ENCODE data around the gene AGFG2.
A peak's percentile ranks its signal among the peaks of the same experiment; 100 is the strongest.
"Not testable (repeated sequence)": the region's sequence is repeated elsewhere in the genome, so short reads cannot be mapped to it uniquely, and the experiment has no call there.

AGFG2 gene

DNA sequence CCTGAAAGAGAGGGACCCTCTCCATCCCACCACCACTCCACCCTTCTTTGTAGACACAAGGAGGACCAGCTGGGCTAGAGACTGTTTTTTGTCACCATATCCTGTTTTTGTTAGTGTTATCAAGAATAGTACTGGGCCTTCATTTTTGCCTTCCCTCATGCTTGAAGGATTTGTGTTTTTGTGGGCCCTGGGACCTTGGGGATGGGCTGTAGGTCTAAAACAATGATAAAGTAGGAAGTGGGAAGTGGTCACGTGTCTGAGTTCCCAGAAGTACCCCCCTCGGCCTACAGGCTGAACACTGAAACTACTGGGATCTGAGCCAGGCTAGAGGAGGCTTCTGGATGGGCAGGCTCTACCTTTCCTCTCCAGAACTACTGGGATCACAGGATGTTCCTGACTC lies 8.9 kb downstream of the AGFG2 start:
- peak in 4 of 51 donors; percentile 8 to 24 (median 16) for DNase-seq

- not testable (repeated sequence) for DNase-seq
These were observed 9.4 kb downstream of the AGFG2 start for GRCh38 chr7:100548446-100548845.

GRCh38 chr7:100552532-100552931 lies 13.5 kb downstream of the AGFG2 start:
- DNase-seq = no peak

GRCh38 chr7:100553032-100553431 lies 14.0 kb downstream of the AGFG2 start:
- no peak for DNase-seq

- no peak for DNase-seq
These were observed 16.7 kb downstream of the AGFG2 start for GRCh38 chr7:100555701-100556100.

DNA sequence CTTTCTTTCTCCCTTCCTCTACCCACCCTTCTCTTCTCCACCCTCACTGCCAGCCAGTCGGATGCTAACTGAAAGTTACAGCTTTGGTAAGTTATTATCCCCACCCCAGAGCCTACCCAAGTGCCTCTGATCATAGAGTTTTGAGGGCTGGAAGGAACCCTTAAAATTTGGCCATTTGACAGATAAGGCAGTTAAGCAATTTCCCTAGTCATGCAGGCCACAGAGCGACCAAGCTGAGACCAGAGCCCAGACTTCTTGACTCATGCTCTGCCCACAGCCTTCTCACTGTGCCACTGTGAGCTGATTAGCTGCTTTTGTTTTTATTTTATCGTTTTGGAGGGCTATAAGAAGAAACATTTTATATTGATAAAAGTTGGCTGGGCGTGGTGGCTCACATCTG lies 17.5 kb downstream of the AGFG2 start:
- DNase-seq = no peak

DNA sequence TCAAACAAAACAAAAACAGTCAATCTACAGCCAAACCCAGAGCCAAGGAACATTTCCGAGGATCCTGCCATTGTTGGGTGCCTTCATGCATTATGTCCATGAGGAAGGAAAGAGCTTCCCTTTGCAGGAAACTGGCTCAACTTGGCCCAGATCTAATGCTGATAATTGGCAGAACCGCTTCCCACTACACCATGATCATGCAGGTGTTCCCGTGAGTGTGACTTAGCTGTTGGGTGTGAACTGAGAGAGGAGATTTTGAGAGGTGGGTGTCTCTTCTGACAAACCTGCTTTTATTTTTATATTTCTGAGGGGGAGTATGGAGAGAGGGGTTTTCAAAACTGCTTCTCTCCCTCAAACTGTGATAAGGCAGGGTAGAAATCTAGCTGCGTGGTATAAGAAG lies 20.1 kb downstream of the AGFG2 start:
- no peak for DNase-seq

- DNase-seq = no peak
These were observed 22.6 kb downstream of the AGFG2 start for GRCh38 chr7:100561491-100562194.

- no peak for DNase-seq
These were observed 23.4 kb downstream of the AGFG2 start for GRCh38 chr7:100562195-100563099.

DNA sequence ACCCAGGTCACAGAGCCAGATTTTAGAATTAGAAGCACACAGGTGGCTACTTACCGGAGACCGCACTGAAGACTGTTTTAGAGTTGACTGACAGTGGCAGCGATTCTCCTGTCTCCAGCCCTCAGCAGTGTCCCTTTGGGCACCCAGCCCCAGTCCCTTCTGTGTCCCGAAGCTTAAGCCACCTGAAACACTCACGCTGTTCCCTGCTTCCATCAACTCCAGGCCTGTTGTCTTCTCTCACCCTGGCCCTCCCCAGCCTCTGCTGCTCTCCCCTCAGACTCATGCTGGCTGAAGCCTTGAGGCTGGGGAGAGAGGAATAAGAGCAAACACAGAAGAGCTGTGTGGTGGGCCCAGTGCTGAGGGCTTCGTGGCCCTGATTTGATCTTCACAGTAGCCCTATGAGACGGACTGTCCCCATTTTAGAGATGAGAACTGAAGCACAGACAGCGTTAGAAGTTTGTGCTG lies 24.1 kb downstream of the AGFG2 start:
- DNase-seq = no peak

DNA sequence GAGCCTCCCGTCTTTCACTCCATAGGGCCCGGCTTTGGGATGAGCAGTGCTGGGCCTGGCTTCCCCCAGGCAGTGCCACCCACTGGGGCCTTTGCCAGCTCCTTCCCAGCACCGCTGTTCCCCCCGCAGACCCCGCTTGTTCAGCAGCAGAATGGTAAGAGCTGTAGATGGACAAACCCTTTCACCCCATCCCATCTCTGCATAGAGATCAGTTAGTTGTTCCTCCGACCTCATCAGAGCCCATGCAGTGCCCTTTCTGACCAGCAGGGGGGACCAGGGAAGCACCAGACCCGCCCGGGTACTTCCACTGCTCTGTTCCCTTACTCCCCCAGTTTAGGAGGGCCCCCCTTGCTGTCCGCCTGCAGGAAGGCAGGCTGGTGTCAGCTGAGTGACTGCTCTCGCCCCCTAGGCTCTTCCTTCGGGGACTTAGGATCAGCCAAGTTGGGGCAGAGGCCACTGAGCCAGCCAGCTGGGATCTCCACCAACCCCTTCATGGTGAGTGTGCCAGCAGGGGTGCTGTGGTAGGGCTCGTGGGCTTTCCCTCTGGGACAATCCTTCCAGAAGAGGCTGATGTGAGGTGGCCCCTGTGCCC lies 24.9 kb downstream of the AGFG2 start:
- DNase-seq = peak in 44 of 51 donors; percentile 15 to 82 (median 46)

DNA sequence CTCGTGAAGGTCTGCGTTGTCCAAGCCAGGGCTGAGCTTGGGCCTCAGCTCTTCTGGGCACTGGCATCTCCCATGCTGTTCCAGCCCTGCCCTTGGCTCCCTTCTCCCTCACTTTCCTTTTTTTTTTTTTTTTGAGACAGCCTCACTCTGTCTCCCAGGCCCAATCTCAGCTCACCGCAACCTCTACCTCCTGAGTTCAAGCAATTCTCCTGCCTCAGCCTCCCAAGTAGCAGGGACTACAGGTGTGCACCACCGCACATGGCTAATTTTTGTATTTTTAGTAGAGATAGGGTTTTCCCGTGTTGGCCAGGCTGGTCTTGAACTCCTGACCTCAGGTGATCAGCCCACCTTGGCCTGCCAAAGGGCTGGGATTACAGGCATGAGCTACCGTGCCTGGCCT lies 25.4 kb downstream of the AGFG2 start:
- not testable (repeated sequence) for DNase-seq

DNA sequence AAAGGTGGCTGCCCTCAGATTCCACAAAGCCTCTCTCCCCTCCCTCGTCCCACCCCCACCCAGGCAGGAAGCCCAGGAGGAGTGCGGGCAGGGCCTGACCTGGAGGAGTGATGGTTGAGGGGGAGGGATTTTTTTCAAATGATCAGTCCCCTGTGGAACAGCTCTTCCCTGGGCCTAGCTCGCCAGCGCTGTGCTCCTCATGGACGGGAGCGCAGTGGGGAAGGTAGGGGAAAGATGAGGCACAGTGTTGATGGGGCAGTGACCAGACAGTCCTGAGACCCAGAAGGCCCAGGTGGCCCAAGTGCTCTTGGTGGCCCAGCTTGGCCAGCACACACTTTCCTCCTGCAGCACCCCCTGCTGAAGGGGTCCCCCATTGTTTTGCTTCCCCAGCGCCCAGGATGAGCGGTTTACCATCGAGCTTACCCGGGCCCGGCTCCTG lies 26.1 kb downstream of the AGFG2 start:
- no peak for DNase-seq

DNA sequence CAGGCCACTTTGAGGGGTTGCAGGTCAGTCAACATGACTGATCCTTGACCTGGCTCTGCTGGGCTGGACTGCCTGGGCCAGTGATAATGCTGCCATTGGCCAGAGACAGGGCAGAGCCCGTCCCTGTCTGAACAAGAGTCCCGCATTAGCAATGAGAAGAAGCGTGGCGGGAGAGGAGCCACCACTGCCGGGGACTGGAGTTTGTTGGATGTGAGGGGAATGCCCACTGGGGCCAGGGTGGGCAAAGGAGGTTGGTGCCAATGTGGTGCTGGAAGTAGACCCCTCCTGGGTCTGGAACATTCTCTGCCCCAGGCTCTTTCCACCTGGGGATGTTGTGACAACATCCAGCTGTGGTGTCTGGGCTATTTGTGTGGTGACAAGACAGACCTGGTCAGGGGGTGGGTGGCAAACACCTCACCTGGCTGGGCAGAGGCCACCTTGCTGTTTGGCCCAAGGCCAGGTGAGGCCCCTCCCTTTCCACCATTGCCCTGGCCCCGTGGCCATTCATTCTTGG lies 27.1 kb downstream of the AGFG2 start:
- no peak for DNase-seq

DNA sequence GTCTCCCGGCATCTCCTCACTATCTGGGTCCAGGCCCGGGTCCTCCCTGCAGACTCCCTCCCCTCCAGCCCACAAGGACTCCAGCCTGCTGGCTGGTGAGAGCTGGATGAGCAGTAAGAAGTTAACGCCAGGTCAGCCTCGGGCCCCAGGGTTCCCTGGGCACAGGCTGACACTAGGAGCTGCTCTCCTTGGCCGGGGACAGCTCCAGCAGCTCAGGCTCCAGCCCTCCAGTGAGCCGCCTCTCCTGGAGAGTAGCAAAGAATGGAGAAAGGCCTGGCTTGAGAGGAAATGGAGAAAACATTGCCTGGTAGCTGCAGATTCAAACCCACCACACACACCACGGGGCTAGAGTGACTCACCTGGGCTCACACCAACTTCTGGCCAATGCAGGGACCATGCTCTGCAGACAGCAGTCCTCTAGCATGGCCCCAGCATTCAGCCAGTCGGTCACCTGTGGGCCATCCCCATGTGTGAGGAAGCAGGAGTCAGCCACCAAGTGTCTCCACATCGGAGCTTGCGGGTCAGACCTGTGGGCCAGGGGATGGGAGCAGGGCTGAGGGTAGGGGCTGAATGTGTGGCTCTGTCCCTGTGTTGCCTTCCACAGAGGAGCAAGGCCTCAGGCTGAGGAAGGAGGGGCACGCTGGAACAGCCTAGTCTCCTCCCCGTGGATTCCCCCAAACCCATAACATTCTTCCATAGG lies 28.2 kb downstream of the AGFG2 start:
- peak in 1 of 51 donors; percentile 14 for DNase-seq

- DNase-seq = no peak
These were observed 28.8 kb downstream of the AGFG2 start for GRCh38 chr7:100567751-100568175.

- peak in 1 of 51 donors; percentile 3 for DNase-seq
These were observed 29.3 kb downstream of the AGFG2 start for GRCh38 chr7:100568176-100568895.

DNA sequence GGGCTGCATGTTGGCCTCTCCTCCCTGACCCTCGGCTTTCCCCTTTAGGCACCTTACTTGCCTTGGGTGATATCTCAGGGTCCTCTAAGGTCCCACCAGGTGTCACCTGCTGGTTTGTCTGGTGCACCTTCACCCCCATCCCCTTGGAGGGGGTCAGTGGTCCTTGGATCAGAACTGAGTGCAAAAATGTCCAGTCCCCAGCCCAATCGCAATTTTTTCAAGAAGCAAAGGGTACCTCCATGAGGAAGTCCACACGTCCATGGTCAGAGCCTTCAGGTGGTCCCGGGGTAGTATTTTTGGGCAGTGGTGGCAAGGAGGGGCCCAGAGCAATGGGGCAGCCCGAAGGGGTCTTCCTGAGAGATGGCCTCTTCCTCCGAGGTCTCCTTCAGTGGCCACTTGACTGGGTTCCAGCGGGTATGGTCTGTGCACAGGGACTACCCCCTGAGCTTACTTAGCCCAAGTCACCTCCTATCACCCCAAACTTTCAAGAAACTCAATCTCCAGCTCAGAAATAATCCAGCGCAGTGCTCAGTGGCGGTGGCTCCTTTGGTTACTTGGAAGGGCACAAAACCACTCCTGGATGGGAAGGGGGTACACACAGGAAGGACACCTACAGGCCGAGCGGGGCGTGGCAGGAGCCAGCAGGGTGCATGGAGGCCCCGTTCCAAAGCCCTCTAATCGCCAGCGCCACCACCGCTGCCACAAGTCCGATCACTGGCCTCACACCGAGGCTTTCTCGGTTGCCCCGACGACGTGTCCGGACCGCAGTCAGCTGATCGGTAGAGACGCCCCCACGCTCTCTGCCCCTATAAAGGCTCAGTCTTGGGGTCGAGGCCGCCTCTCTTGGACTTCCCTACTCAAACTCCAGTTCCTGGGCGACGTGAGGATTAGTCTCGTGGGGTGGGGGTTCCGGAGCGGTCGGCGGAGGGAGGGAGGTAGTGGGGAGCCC lies 30.2 kb downstream of the AGFG2 start:
- peak in 43 of 51 donors; percentile 30 to 85 (median 65) for DNase-seq

All from hypothalamus (tissue), 51 donors.